GM10266 (cell line): ENCODE results near the gene TTYH1.

ENCODE experiments used
- DNase-seq: peaks from one replicate; pipeline ENCODE4 v3.0.0; 2012; ENCODE audit errors: extremely low spot score
- CTCF ChIP-seq: IDR thresholded peaks from 2 replicates; pipeline ENCODE4 v1.5.1; 2012; ENCODE audit warnings: mild to moderate bottlenecking, low read depth; ENCODE audit not compliant: control insufficient read depth, insufficient read depth; ENCODE audit errors: missing control alignments

Gene TTYH1

GRCh38 chr19:54431255-54431838 is 16.1 kb downstream of the TTYH1 start:
- DNase-seq = no peak
- no peak for TF ChIP-seq CTCF

- no peak for TF ChIP-seq CTCF
- DNase-seq = no peak
Measured at GRCh38 chr19:54432144-54432738, 17.0 kb downstream of the TTYH1 start.

GRCh38 chr19:54433697-54434096 is 18.4 kb downstream of the TTYH1 start:
- TF ChIP-seq CTCF = no peak
- DNase-seq = no peak

- TF ChIP-seq CTCF = no peak
- DNase-seq = no peak
Measured at GRCh38 chr19:54434112-54434872, 19.0 kb downstream of the TTYH1 start.

GRCh38 chr19:54434873-54435214 is 19.6 kb downstream of the TTYH1 start:
- no peak for DNase-seq
- no peak for TF ChIP-seq CTCF

- no peak for DNase-seq
- TF ChIP-seq CTCF = no peak
Measured at GRCh38 chr19:54435551-54436016, 20.3 kb downstream of the TTYH1 start.

GRCh38 chr19:54436031-54436523 is 20.8 kb downstream of the TTYH1 start:
- no peak for DNase-seq
- TF ChIP-seq CTCF = no peak
